SU-DHL-6 (cell line): ENCODE measurements around the gene ETF1.
"Not testable (repeated sequence)": the region's sequence is repeated elsewhere in the genome, so short reads cannot be mapped to it uniquely, and the experiment has no call there.

ENCODE experiments used
- CTCF ChIP-seq: fragments of 200-600 bp; sonication (generic); IDR thresholded peaks from one replicate; pipeline ENCODE4 v1.5.1; 2017; ENCODE audit warnings: antibody characterized with exemption, mild to moderate bottlenecking, low read length, moderate library complexity; ENCODE audit not compliant: insufficient read depth, poor library complexity, severe bottlenecking
- EZH2phosphoT487 ChIP-seq: fragments of 200-600 bp; sonication (generic), shearing (Covaris generic); conservative IDR thresholded peaks from 2 replicates; pipeline ENCODE4 v1.6.1; 2018; ENCODE audit warnings: mild to moderate bottlenecking, antibody characterized with exemption, low read length, moderate library complexity, mixed read lengths

GRCh38 chr5:138507485-138507884 is 35.6 kb downstream of the ETF1 start:
- TF ChIP-seq CTCF, EZH2phosphoT487: not testable (repeated sequence)
